WTC11 (cell line): ENCODE results near the gene PTPMT1. TPM values are rescaled to one million over a fixed set of nuclear protein-coding genes. Genes with fewer than 3 reads are reported as not detected.

Experiments used
- ATAC-seq: fragments of 200-7000 bp; cut with Tn5 transposase; 2 replicates; pipeline ENCODE4 v1.10.0; 2021; ENCODE audit warnings: mild to moderate bottlenecking, moderate library complexity
- Bru-seq: library from RNA; stranded (reverse); fragments of 400-500 nt; gene quantifications from one replicate; lab custom pipeline; 2021; lab: Mats Ljungman, UMichigan
- CTCF ChIA-PET: fragments of 300-600 bp; sonication (Branson Sonifier 250); formaldehyde crosslinking; loops from one replicate; lab custom pipeline; 2021; ENCODE audit warnings: antibody characterized with exemption; lab: Charles Lee
- POLR2A ChIA-PET: fragments of 350-600 bp; sonication (Branson Sonifier 250); formaldehyde crosslinking; loops from one replicate; lab custom pipeline; 2021; ENCODE audit warnings: antibody characterized with exemption; lab: Charles Lee
- DNase-seq: peaks from one replicate; pipeline ENCODE4 v3.0.0; 2021; ENCODE audit warnings: low spot score
- H3K27ac Mint-ChIP-seq: 2 replicates; pipeline ENCODE4 v1.8.0; 2021; ENCODE audit warnings: mixed read lengths
- H3K27me3 Mint-ChIP-seq: 2 replicates; pipeline ENCODE4 v1.8.0; 2021; ENCODE audit warnings: low read depth, mild to moderate bottlenecking, moderate library complexity, mixed read lengths
- H3K36me3 Mint-ChIP-seq: 2 replicates; pipeline ENCODE4 v1.8.0; 2021; ENCODE audit warnings: mixed read lengths
- H3K4me1 Mint-ChIP-seq: 2 replicates; pipeline ENCODE4 v1.8.0; 2022; ENCODE audit warnings: mixed read lengths
- H3K4me3 Mint-ChIP-seq: 2 replicates; pipeline ENCODE4 v1.8.0; 2021; ENCODE audit warnings: mild to moderate bottlenecking, moderate library complexity, mixed read lengths
- H3K9me3 Mint-ChIP-seq: 2 replicates; pipeline ENCODE4 v1.8.0; 2021; ENCODE audit warnings: mixed read lengths
- ATF1 ChIP-seq: sonication (generic); formaldehyde crosslinking; IDR thresholded peaks from 2 replicates; pipeline ENCODE4 v1.8.1; 2023; ENCODE audit warnings: mild to moderate bottlenecking, moderate library complexity, missing genetic modification reagents
- CBFB ChIP-seq: sonication (generic); formaldehyde crosslinking; IDR thresholded peaks from 2 replicates; pipeline ENCODE4 v1.8.1; 2022; ENCODE audit warnings: mild to moderate bottlenecking, low read depth, missing genetic modification reagents
- ERG ChIP-seq: fragments of 250-450 bp; sonication (Bioruptor Pico); IDR thresholded peaks from 2 replicates; pipeline ENCODE4 v1.8.0; 2021; ENCODE audit warnings: mild to moderate bottlenecking
- FOXK1 ChIP-seq: sonication (generic); formaldehyde crosslinking; IDR thresholded peaks from 2 replicates; pipeline ENCODE4 v1.8.0; 2022; ENCODE audit warnings: mild to moderate bottlenecking, moderate library complexity, missing genetic modification reagents
- HMGXB4 ChIP-seq: sonication (generic); formaldehyde crosslinking; IDR thresholded peaks from 2 replicates; pipeline ENCODE4 v1.8.1; 2023; ENCODE audit warnings: mild to moderate bottlenecking, moderate library complexity, missing genetic modification reagents
- MXD4 ChIP-seq: fragments of 250-450 bp; sonication (Bioruptor Pico); IDR thresholded peaks from 2 replicates; pipeline ENCODE4 v1.8.0; 2021; ENCODE audit warnings: mild to moderate bottlenecking, moderate library complexity, borderline replicate concordance
- SP1 ChIP-seq: sonication (generic); formaldehyde crosslinking; conservative IDR thresholded peaks from 2 replicates; pipeline ENCODE4 v1.8.1; 2022; ENCODE audit warnings: missing genetic modification reagents
- ZNF138 ChIP-seq: sonication (generic); formaldehyde crosslinking; conservative IDR thresholded peaks from 2 replicates; pipeline ENCODE4 v1.8.1; 2022; ENCODE audit warnings: mild to moderate bottlenecking, moderate library complexity, missing genetic modification reagents
- ZNF317 ChIP-seq: sonication (generic); formaldehyde crosslinking; IDR thresholded peaks from 2 replicates; pipeline ENCODE4 v1.8.1; 2023; ENCODE audit warnings: low read depth, mild to moderate bottlenecking, moderate library complexity, missing genetic modification reagents, borderline replicate concordance
- ZNF532 ChIP-seq: fragments of 250-450 bp; sonication (Bioruptor Pico); IDR thresholded peaks from 2 replicates; pipeline ENCODE4 v1.9.0; 2021; ENCODE audit warnings: mild to moderate bottlenecking, borderline replicate concordance
- long read RNA-seq, 3 experiments: library from RNA in 1 of 3; library from capped mRNA in 1 of 3; library from polyadenylated mRNA in 1 of 3; unstranded in 2 of 3; stranded (forward) in 1 of 3; transcript quantifications; one replicate each; pipeline ENCODE4 v2.0.0, GENCODE V29; 2021
- total RNA-seq: library from RNA; stranded (reverse); gene quantifications from 3 replicates; pipeline ENCODE4 v1.2.3, GENCODE V29; 2021
- TF ChIP-seq, protein P1 (sequence below): sonication (generic); formaldehyde crosslinking; IDR thresholded peaks from 2 replicates; pipeline ENCODE4 v1.8.0; 2022; ENCODE audit warnings: mild to moderate bottlenecking, missing genetic modification reagents
- TF ChIP-seq, protein P2 (sequence below): sonication (generic); formaldehyde crosslinking; IDR thresholded peaks from 2 replicates; pipeline ENCODE4 v1.8.1; 2023; ENCODE audit warnings: mild to moderate bottlenecking, missing genetic modification reagents
- TF ChIP-seq, protein P3 (sequence below): sonication (generic); formaldehyde crosslinking; IDR thresholded peaks from 2 replicates; pipeline ENCODE4 v1.8.0; 2023; ENCODE audit warnings: missing genetic modification reagents, mild to moderate bottlenecking, borderline replicate concordance
- TF ChIP-seq, protein P4 (sequence below): fragments of 200-600 bp; IDR thresholded peaks from 2 replicates; pipeline ENCODE4 v1.8.0; 2022; ENCODE audit warnings: antibody characterized with exemption

Gene PTPMT1
- total RNA-seq (49.5 to 69.4 TPM (median 65.4 TPM) in 3 replicates), Bru-seq, nascent RNA (percentile 80 among the genes with signal in this experiment)
- long read RNA-seq, experiment 1, transcript PTPMT1-201 (3 exons, 928 nt) = minor isoform, 15 of 128 reads
- long read RNA-seq, experiment 1, transcript PTPMT1-202 (4 exons, 768 nt) = major isoform, 84 of 128 reads
- long read RNA-seq, experiment 1, transcript PTPMT1-205 (3 exons, 1,611 nt) = minor isoform, 19 of 128 reads
- long read RNA-seq, experiment 1, partial matches to known transcripts = 4 of 128 reads
- long read RNA-seq, experiment 1, other reads (novel, unspliced or antisense) = 3 of 128 reads
- long read RNA-seq, experiment 2, transcript PTPMT1-202 (4 exons, 768 nt) = major isoform, 65 of 89 reads
- long read RNA-seq, experiment 2, transcript PTPMT1-203 (2 exons, 1,014 nt) = minor isoform, 5 of 89 reads
- long read RNA-seq, experiment 2, transcript PTPMT1-201 (3 exons, 928 nt) = minor isoform, 9 of 89 reads
- long read RNA-seq, experiment 2, transcript PTPMT1-205 (3 exons, 1,611 nt) = minor isoform, 7 of 89 reads
- long read RNA-seq, experiment 2, partial matches to known transcripts = 3 of 89 reads
- long read RNA-seq, experiment 2, other reads (novel, unspliced or antisense) = 0 of 89 reads
- long read RNA-seq, experiment 3, transcript PTPMT1-202 (4 exons, 768 nt) = major isoform, 33 of 47 reads
- long read RNA-seq, experiment 3, transcript PTPMT1-205 (3 exons, 1,611 nt) = minor isoform, 7 of 47 reads
- long read RNA-seq, experiment 3, partial matches to known transcripts = 0 of 47 reads
- long read RNA-seq, experiment 3, other reads (novel, unspliced or antisense) = 7 of 47 reads

DNA sequence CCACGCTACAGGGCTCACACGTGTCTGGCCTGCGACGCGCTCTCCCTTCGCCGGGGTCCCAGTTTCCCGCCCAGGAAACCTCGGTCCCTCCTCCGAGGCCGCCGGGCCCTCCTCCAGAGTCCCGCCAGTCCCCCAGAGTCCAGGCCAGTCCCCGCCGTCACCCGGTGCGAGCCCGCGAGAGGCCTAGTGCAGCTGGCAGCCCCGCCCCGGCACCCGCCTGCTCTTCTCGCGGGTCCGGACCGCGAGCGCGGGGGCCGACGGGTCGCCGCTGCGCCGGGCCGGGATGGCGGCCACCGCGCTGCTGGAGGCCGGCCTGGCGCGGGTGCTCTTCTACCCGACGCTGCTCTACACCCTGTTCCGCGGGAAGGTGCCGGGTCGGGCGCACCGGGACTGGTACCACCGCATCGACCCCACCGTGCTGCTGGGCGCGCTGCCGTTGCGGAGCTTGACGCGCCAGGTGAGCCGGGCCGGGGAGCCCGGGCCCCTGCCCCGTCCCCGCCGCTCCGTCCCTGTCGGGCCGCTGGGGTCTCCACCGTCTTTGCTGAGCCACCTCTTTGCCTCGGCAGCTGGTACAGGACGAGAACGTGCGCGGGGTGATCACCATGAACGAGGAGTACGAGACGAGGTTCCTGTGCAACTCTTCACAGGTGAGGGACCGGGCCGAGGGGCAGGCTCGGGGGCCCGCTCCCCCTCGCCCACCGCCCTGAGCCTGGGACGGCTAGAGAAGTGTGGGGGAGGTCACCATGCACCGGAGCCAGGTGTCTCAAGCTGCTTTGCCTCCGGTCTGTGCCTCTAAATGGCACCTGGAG, at the start of gene PTPMT1:
TSS of gene PTPMT1 (plus strand) at position 260 of the 809 bp plus-strand sequence. CDS start at position 284, 24 bp downstream.
- Mint-ChIP-seq H3K36me3 (peaks cover 14% of the 10 kb centered on the region; the same call in 1 of the 2 replicates), H3K27me3 (no peaks in the 10 kb centered on the region), H3K4me1 (peaks cover 10% of the 10 kb centered on the region), H3K9me3 (no peaks in the 10 kb centered on the region), H3K4me3 (peak within 1 kb of the TSS; percentile 84), H3K27ac (no peak within 1 kb of the TSS)
- ChIA-PET POLR2A (interaction anchor here (1.0 to 1.7 kb wide), 4 partner anchors 13 to 29 kb away, joined by 3 to 4 read pairs (median 3); partner anchors contain the start of genes C1QTNF4, KBTBD4 and NDUFS3), CTCF (interaction anchor here (0.6 to 2.2 kb wide), 7 partner anchors 12 to 111 kb away, joined by 3 to 13 read pairs (median 4); no protein-coding TSS in a partner anchor)
- DNase-seq (peak; percentile 78), ATAC-seq (peak; percentile 91)
- TF ChIP-seq ERG (CRISPR knock-in tag) (no peak), ATF1 (peak; percentile 43; the same call in 1 of the 2 replicates), CBFB (CRISPR knock-in tag) (no peak), FOXK1 (CRISPR knock-in tag) (no peak), MXD4 (CRISPR knock-in tag) (no peak), ZNF138 (no peak), ZNF532 (peak; percentile 87; the same call in 1 of the 2 replicates), ZNF317 (CRISPR knock-in tag) (peak; percentile 44; the same call in 1 of the 2 replicates), SP1 (CRISPR knock-in tag) (0 out of 2 replicates have a peak, but pooled peaks have one; percentile 18), HMGXB4 (CRISPR knock-in tag) (0 out of 2 replicates have a peak, but pooled peaks have one; percentile 14)
- TF ChIP-seq, protein P1, sequence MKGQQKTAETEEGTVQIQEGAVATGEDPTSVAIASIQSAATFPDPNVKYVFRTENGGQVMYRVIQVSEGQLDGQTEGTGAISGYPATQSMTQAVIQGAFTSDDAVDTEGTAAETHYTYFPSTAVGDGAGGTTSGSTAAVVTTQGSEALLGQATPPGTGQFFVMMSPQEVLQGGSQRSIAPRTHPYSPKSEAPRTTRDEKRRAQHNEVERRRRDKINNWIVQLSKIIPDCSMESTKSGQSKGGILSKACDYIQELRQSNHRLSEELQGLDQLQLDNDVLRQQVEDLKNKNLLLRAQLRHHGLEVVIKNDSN (CRISPR knock-in tag) = peak; percentile 26; the same call in 1 of the 2 replicates
- TF ChIP-seq, protein P2, sequence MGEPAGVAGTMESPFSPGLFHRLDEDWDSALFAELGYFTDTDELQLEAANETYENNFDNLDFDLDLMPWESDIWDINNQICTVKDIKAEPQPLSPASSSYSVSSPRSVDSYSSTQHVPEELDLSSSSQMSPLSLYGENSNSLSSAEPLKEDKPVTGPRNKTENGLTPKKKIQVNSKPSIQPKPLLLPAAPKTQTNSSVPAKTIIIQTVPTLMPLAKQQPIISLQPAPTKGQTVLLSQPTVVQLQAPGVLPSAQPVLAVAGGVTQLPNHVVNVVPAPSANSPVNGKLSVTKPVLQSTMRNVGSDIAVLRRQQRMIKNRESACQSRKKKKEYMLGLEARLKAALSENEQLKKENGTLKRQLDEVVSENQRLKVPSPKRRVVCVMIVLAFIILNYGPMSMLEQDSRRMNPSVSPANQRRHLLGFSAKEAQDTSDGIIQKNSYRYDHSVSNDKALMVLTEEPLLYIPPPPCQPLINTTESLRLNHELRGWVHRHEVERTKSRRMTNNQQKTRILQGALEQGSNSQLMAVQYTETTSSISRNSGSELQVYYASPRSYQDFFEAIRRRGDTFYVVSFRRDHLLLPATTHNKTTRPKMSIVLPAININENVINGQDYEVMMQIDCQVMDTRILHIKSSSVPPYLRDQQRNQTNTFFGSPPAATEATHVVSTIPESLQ (CRISPR knock-in tag) = no peak
- TF ChIP-seq, protein P3, sequence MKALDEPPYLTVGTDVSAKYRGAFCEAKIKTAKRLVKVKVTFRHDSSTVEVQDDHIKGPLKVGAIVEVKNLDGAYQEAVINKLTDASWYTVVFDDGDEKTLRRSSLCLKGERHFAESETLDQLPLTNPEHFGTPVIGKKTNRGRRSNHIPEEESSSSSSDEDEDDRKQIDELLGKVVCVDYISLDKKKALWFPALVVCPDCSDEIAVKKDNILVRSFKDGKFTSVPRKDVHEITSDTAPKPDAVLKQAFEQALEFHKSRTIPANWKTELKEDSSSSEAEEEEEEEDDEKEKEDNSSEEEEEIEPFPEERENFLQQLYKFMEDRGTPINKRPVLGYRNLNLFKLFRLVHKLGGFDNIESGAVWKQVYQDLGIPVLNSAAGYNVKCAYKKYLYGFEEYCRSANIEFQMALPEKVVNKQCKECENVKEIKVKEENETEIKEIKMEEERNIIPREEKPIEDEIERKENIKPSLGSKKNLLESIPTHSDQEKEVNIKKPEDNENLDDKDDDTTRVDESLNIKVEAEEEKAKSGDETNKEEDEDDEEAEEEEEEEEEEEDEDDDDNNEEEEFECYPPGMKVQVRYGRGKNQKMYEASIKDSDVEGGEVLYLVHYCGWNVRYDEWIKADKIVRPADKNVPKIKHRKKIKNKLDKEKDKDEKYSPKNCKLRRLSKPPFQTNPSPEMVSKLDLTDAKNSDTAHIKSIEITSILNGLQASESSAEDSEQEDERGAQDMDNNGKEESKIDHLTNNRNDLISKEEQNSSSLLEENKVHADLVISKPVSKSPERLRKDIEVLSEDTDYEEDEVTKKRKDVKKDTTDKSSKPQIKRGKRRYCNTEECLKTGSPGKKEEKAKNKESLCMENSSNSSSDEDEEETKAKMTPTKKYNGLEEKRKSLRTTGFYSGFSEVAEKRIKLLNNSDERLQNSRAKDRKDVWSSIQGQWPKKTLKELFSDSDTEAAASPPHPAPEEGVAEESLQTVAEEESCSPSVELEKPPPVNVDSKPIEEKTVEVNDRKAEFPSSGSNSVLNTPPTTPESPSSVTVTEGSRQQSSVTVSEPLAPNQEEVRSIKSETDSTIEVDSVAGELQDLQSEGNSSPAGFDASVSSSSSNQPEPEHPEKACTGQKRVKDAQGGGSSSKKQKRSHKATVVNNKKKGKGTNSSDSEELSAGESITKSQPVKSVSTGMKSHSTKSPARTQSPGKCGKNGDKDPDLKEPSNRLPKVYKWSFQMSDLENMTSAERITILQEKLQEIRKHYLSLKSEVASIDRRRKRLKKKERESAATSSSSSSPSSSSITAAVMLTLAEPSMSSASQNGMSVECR = peak; percentile 10; the same call in 1 of the 2 replicates
- TF ChIP-seq, protein P4, sequence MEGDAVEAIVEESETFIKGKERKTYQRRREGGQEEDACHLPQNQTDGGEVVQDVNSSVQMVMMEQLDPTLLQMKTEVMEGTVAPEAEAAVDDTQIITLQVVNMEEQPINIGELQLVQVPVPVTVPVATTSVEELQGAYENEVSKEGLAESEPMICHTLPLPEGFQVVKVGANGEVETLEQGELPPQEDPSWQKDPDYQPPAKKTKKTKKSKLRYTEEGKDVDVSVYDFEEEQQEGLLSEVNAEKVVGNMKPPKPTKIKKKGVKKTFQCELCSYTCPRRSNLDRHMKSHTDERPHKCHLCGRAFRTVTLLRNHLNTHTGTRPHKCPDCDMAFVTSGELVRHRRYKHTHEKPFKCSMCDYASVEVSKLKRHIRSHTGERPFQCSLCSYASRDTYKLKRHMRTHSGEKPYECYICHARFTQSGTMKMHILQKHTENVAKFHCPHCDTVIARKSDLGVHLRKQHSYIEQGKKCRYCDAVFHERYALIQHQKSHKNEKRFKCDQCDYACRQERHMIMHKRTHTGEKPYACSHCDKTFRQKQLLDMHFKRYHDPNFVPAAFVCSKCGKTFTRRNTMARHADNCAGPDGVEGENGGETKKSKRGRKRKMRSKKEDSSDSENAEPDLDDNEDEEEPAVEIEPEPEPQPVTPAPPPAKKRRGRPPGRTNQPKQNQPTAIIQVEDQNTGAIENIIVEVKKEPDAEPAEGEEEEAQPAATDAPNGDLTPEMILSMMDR = no peak
